Kidney epithelial cell (primary cell): ENCODE measurements around the gene U2AF2. TPM values are rescaled to one million over a fixed set of nuclear protein-coding genes. Genes with fewer than 3 reads are reported as not detected.

Experiments
- DNase-seq: peaks from one replicate; pipeline ENCODE4 v3.0.0-alpha.2; 2010; ENCODE audit warnings: low read depth
- H3K27me3 ChIP-seq: 2 replicates; pipeline ENCODE4 v1.6.0; 2011; ENCODE audit warnings: low read length; ENCODE audit not compliant: control insufficient read depth, insufficient read depth
- H3K36me3 ChIP-seq: 2 replicates; pipeline ENCODE4 v1.5.1; 2011; ENCODE audit warnings: low read length; ENCODE audit not compliant: control insufficient read depth, insufficient read depth
- H3K4me3 ChIP-seq: 2 replicates; pipeline ENCODE4 v1.5.1; 2011; ENCODE audit warnings: low read depth, mild to moderate bottlenecking, control low read depth, low read length
- total RNA-seq: library from RNA; depleted of rRNA; stranded (reverse); fragments of >200 nt; gene quantifications from 2 replicates; pipeline ENCODE4 v1.2.3, GENCODE V29; 2015
- TF ChIP-seq, protein P1 (sequence below): IDR thresholded peaks from 2 replicates; pipeline ENCODE4 v1.5.1; 2011; ENCODE audit warnings: mild to moderate bottlenecking, moderate library complexity, low read length, control low read depth, inconsistent platforms; ENCODE audit not compliant: insufficient read depth, poor library complexity, severe bottlenecking

Gene U2AF2
- total RNA-seq, 1 donor from 2014 or later: 153 TPM

DNA sequence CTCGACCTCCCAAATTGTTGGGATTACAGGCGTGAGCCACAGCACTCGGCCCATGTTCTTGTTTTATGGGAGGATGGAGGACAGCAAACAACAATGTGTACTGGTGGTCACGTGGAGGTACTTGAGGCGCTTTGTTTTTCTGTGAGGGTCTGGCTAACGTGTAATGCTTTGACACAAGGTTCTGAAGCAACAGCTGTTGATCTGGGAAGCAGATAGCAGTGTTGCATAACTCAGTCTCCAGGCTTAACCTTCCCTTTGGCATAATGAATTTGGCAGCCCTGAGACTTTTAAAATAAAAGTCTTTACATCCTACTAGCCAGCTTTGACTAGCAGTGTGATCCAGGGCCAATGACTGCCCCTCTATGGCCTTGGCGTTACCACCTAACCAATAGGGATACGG is 21.0 kb upstream of the U2AF2 start:
- Histone ChIP-seq H3K4me3 (no peak overlapping the region), H3K27me3 (no peaks in the 10 kb centered on the region), H3K36me3 (no peaks in the 10 kb centered on the region)
- TF ChIP-seq, protein P1, sequence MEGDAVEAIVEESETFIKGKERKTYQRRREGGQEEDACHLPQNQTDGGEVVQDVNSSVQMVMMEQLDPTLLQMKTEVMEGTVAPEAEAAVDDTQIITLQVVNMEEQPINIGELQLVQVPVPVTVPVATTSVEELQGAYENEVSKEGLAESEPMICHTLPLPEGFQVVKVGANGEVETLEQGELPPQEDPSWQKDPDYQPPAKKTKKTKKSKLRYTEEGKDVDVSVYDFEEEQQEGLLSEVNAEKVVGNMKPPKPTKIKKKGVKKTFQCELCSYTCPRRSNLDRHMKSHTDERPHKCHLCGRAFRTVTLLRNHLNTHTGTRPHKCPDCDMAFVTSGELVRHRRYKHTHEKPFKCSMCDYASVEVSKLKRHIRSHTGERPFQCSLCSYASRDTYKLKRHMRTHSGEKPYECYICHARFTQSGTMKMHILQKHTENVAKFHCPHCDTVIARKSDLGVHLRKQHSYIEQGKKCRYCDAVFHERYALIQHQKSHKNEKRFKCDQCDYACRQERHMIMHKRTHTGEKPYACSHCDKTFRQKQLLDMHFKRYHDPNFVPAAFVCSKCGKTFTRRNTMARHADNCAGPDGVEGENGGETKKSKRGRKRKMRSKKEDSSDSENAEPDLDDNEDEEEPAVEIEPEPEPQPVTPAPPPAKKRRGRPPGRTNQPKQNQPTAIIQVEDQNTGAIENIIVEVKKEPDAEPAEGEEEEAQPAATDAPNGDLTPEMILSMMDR: no peak
- no peak for DNase-seq

DNA sequence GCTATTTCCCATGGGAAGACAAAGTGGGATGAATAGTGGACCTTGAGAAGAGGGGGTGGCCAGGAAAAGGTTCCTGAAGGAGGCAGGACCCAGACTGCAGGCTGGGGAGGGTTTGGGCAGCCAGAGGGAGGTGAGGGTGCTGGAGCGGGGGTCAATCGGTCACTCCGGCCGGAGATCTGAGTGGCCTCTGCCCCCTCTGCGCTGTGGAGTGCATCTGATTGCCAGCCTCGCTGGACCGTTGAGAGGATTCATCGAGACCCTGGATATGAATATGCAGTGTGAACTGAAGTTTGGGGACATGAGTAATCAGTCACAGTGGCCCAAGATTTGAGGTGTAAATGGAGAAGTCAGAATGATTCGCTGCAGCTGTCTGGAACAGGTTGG is 19.5 kb upstream of the U2AF2 start:
- DNase-seq: no peak
- peak overlapping the region; percentile 69 for H3K4me3 ChIP-seq

DNA sequence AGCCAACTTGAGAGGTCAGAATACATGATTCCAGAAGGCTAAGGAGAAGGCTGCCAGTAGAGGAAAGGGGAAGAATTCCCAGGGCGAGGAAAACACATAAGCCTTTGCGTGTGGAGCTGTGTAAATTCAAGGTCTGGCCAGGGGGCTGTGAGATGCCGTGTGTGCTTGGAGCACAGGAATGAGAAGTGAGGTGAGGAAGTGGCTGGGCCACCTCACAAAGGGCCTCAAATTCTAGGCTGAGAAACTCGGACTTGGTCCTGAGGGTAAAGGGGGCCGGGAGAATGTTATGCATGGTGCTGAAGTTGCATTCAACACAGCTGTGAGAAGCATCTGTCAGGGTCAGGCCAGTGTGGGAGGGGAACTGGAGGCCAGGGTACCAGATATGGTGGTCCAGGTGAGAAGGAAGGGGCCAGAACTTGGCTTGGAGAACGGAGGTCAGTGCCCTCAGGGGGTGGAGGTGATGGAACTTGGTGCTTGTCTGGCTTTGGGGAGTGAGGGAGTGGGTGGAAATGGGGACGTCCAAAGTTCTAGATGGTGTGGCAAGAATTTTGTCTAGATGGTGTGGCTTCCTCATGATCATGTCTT is 18.9 kb upstream of the U2AF2 start:
- H3K4me3 ChIP-seq: peak overlapping the region; percentile 69
- no peaks in the 10 kb centered on the region for H3K27me3 ChIP-seq
- TF ChIP-seq, protein P1: no peak
- no peak for DNase-seq
- no peaks in the 10 kb centered on the region for H3K36me3 ChIP-seq

More for the DNA sequence above, 19.5 kb upstream of the U2AF2 start:
- H3K36me3 ChIP-seq: no peaks in the 10 kb centered on the region
- TF ChIP-seq, protein P1: no peak
- no peaks in the 10 kb centered on the region for H3K27me3 ChIP-seq

DNA sequence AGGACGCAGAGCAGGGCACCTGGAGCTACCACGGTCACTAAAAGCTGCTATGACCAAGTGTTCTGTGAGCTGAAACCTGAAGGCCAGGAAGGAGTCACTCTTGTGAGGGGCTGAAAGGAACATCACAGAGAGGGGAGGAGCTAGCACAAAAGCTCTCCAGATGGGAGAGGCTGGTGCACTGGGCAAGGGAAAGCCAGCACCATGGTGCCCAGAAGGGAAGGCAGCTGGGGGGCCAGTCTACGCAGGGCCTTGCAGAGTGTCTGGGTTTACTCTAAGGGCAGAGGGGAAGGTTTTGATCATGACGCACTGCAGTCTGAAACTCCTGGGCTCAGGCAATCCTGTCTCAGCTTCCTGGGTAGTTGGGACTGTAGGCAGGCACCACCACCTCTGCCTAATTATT is 18.1 kb upstream of the U2AF2 start:
- H3K27me3 ChIP-seq: no peaks in the 10 kb centered on the region
- TF ChIP-seq, protein P1: no peak
- H3K4me3 ChIP-seq: no peak overlapping the region
- DNase-seq: no peak
- H3K36me3 ChIP-seq: no peaks in the 10 kb centered on the region

DNA sequence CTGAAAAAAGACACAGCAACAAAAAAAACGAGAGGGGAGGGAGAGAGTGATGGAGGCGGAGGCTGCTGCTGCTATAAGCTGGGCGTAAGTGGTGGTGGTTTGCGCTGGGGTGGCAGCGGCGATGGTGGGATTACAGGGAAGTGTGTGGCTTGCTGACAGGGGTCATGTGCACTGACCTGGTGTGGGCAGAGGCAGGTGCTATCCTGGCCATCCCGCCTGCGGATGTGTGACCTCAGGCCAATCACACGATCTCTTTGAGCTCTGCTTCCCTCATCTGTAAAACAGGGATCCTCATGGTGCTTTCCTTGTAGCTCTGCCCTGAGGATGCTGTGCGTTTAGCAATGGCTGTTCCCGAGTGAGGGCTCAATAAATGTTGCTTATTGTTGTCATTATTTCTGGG is 17.3 kb upstream of the U2AF2 start:
- DNase-seq: no peak
- TF ChIP-seq, protein P1: no peak
- no peaks in the 10 kb centered on the region for H3K36me3 ChIP-seq
- H3K27me3 ChIP-seq: no peaks in the 10 kb centered on the region
- H3K4me3 ChIP-seq: no peak overlapping the region

DNA sequence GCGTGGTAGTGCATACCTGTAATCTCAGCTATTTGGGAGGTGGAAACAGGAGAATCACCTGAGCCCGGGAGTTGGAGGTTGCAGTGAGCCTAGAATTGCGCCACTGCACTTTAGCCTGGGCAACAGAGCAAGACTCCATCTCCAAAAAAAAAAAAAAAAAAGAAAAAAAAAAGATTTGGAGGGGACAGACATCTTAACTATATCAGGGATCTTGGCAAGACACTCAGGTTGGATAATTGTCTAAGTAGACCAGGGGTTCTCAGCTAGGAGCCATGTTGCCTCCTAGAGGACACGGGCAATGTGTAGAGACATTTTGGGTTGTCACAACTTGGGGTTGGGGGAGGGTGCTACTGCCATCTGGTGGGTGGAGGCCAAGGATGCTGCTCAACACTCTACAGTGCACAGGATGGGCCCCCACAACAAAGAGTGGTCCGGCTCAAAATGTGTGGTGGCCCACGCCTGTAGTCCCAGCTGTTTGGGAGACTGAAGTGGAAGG is 15.9 kb upstream of the U2AF2 start:
- no peaks in the 10 kb centered on the region for H3K36me3 ChIP-seq
- H3K27me3 ChIP-seq: no peaks in the 10 kb centered on the region
- TF ChIP-seq, protein P1: peak; percentile 55
- no peak overlapping the region for H3K4me3 ChIP-seq
- DNase-seq: no peak
